HCT116 (cell line): ENCODE results near the gene GLRX. TPM values are rescaled to one million over a fixed set of nuclear protein-coding genes. Genes with fewer than 3 reads are reported as not detected.

ENCODE experiments used
- ATAC-seq: fragments of 200-7000 bp; cut with Tn5 transposase; 2 replicates; pipeline ENCODE4 v1.9.1; 2020; ENCODE audit warnings: mild to moderate bottlenecking, moderate library complexity
- BruUV-seq: library from RNA; stranded (reverse); fragments of 400-500 nt; replicated peaks from 2 replicates; lab custom pipeline; 2021; lab: Mats Ljungman, UMichigan
- CTCF ChIA-PET: fragments of 300-600 bp; sonication (Branson Sonifier 250); formaldehyde crosslinking; loops from one replicate; lab custom pipeline; 2021; ENCODE audit warnings: antibody characterized with exemption; lab: Charles Lee
- POLR2A ChIA-PET: fragments of 300-600, 350-600 bp; sonication (Branson Sonifier 250); formaldehyde crosslinking; loops from one replicate; lab custom pipeline; 2021; ENCODE audit warnings: antibody characterized with exemption; lab: Charles Lee
- RAD21 ChIA-PET, 2 experiments: fragments of 300-600 bp; sonication (Branson Sonifier 250); formaldehyde crosslinking; loops; one replicate each; lab custom pipeline; 2023; ENCODE audit warnings: low total read pairs in 2 of 2; ENCODE audit not compliant: uncharacterized antibody in 2 of 2, unreplicated experiment in 2 of 2, low non-redundant PET in 1 of 2; lab: Charles Lee
- DNase-seq: peaks from one replicate; pipeline ENCODE4 v3.0.0-alpha.2; 2010; ENCODE audit warnings: low read depth, low spot score
- H2AFZ ChIP-seq: fragments of 200-600 bp; shearing (Covaris generic), sonication (generic); 2 replicates; pipeline ENCODE4 v1.6.1; 2017; ENCODE audit warnings: low read depth, mixed run types, mixed read lengths, antibody characterized with exemption, low read length; ENCODE audit not compliant: poor library complexity, severe bottlenecking
- H3K27ac ChIP-seq: 2 replicates; pipeline ENCODE4 v1.5.1; 2012; ENCODE audit warnings: low read depth, low read length
- H3K27me3 ChIP-seq: fragments of 200-600 bp; sonication (generic); 2 replicates; pipeline ENCODE4 v1.6.1; 2016; ENCODE audit warnings: mixed run types, low read length, mixed read lengths; ENCODE audit not compliant: insufficient read depth
- H3K36me3 ChIP-seq, 2 experiments: fragments of 200-500 bp in 1 of 2; fragments of 200-600 bp in 1 of 2; sonication (Bioruptor generic) in 1 of 2; sonication (generic) in 1 of 2; 2 replicates each; pipeline versions ENCODE4 v1.5.1 to v1.6.1; 2014 to 2016; ENCODE audit warnings: low read length in 2 of 2, inconsistent platforms in 1 of 2, mixed read lengths in 1 of 2, mixed run types in 1 of 2; ENCODE audit not compliant: insufficient read depth in 2 of 2, control insufficient read depth in 1 of 2
- H3K4me1 ChIP-seq, 2 experiments: fragments of 200-600 bp in 1 of 2; sonication (generic) in 1 of 2; 2 replicates each; pipeline versions ENCODE4 v1.5.1 to v1.6.1; 2012 to 2017; ENCODE audit warnings: low read length in 2 of 2, inconsistent platforms in 1 of 2, mild to moderate bottlenecking in 1 of 2, mixed read lengths in 1 of 2, mixed run types in 1 of 2, moderate library complexity in 1 of 2; ENCODE audit not compliant: insufficient read depth in 2 of 2, control insufficient read depth in 1 of 2
- H3K4me2 ChIP-seq: fragments of 200-600 bp; sonication (generic); 2 replicates; pipeline ENCODE4 v1.6.1; 2017; ENCODE audit warnings: mixed run types, low read length, mixed read lengths
- H3K4me3 ChIP-seq, 2 experiments: fragments of 200-600 bp in 1 of 2; sonication (generic) in 1 of 2; replicated peaks in 1 of 2; 2 replicates each; pipeline ENCODE4 v1.5.1; 2011 to 2016; ENCODE audit warnings: low read length in 2 of 2, control low read depth in 1 of 2, low read depth in 1 of 2, mild to moderate bottlenecking in 1 of 2, mixed read lengths in 1 of 2, mixed run types in 1 of 2
- H3K79me2 ChIP-seq: fragments of 200-600 bp; sonication (generic); 2 replicates; pipeline ENCODE4 v1.6.1; 2017; ENCODE audit warnings: mild to moderate bottlenecking, mixed run types, low read length, moderate library complexity, mixed read lengths; ENCODE audit not compliant: insufficient read depth
- H3K9ac ChIP-seq: fragments of 200-600 bp; sonication (generic); 2 replicates; pipeline ENCODE4 v1.6.1; 2016; ENCODE audit warnings: low read length, mixed read lengths
- H3K9me2 ChIP-seq: fragments of 200-600 bp; sonication (generic), shearing (Covaris generic); 2 replicates; pipeline ENCODE4 v1.6.1; 2017; ENCODE audit warnings: mixed run types, mild to moderate bottlenecking, moderate library complexity; ENCODE audit not compliant: insufficient read depth
- H3K9me3 ChIP-seq, 2 experiments: fragments of 200-500 bp in 1 of 2; fragments of 200-600 bp in 1 of 2; sonication (Bioruptor generic) in 1 of 2; sonication (generic) in 1 of 2; 2 replicates each; pipeline ENCODE4 v1.6.1; 2014 to 2017; ENCODE audit warnings: low read length in 2 of 2, mixed read lengths in 2 of 2, inconsistent platforms in 1 of 2, low read depth in 1 of 2, mild to moderate bottlenecking in 1 of 2, mixed run types in 1 of 2, moderate library complexity in 1 of 2; ENCODE audit not compliant: control insufficient read depth in 1 of 2, insufficient read depth in 1 of 2
- H4K20me1 ChIP-seq: fragments of 200-600 bp; sonication (generic), shearing (Covaris generic); 2 replicates; pipeline ENCODE4 v1.6.1; 2017; ENCODE audit warnings: mixed run types, mild to moderate bottlenecking, moderate library complexity; ENCODE audit not compliant: insufficient read depth
- ATF3 ChIP-seq: IDR thresholded peaks from 2 replicates; pipeline ENCODE4 v1.6.1; 2012
- CEBPB ChIP-seq: IDR thresholded peaks from 2 replicates; pipeline ENCODE4 v1.6.1; 2012; ENCODE audit warnings: low read depth
- CTCF ChIP-seq, 3 experiments: fragments of 200-600 bp in 1 of 3; sonication (generic) in 1 of 3; IDR thresholded peaks in 2 of 3; conservative IDR thresholded peaks in 1 of 3; 2 replicates each; pipeline ENCODE4 v1.5.1; 2012 to 2017; ENCODE audit warnings: low read depth in 2 of 3, low read length in 2 of 3, antibody characterized with exemption in 1 of 3, borderline replicate concordance in 1 of 3, control low read depth in 1 of 3, mild to moderate bottlenecking in 1 of 3, mixed read lengths in 1 of 3, mixed run types in 1 of 3, moderate library complexity in 1 of 3; ENCODE audit not compliant: insufficient read depth in 1 of 3
- EGR1 ChIP-seq: IDR thresholded peaks from 2 replicates; pipeline ENCODE4 v1.6.1; 2012; ENCODE audit warnings: low read depth
- ELF1 ChIP-seq: IDR thresholded peaks from 2 replicates; pipeline ENCODE4 v1.6.1; 2012; ENCODE audit warnings: low read depth, borderline replicate concordance
- EZH2 ChIP-seq: fragments of 200-600 bp; sonication (generic); IDR thresholded peaks from 2 replicates; pipeline ENCODE4 v1.6.1; 2017; ENCODE audit warnings: antibody characterized with exemption, mixed run types
- EZH2phosphoT487 ChIP-seq: fragments of 200-600 bp; IDR thresholded peaks from 2 replicates; pipeline ENCODE4 v1.6.1; 2018; ENCODE audit warnings: antibody characterized with exemption, borderline replicate concordance
- FOSL1 ChIP-seq: IDR thresholded peaks from 2 replicates; pipeline ENCODE4 v1.6.1; 2012; ENCODE audit warnings: low read depth
- POLR2A ChIP-seq: IDR thresholded peaks from 2 replicates; pipeline ENCODE4 v1.7.0; 2011; ENCODE audit warnings: borderline replicate concordance; ENCODE audit not compliant: insufficient read depth, insufficient read length; ENCODE audit errors: extremely low read depth
- POLR2AphosphoS5 ChIP-seq: IDR thresholded peaks from 2 replicates; pipeline ENCODE4 v1.6.1; 2011; ENCODE audit warnings: mild to moderate bottlenecking, low read depth, low read length, moderate library complexity
- REST ChIP-seq: IDR thresholded peaks from 2 replicates; pipeline ENCODE4 v1.6.1; 2012; ENCODE audit warnings: low read depth
- SIN3A ChIP-seq: IDR thresholded peaks from 2 replicates; pipeline ENCODE4 v1.6.1; 2012; ENCODE audit warnings: low read depth
- SP1 ChIP-seq: IDR thresholded peaks from 2 replicates; pipeline ENCODE4 v1.6.1; 2012; ENCODE audit warnings: low read depth
- SRF ChIP-seq: IDR thresholded peaks from 2 replicates; pipeline ENCODE4 v1.6.1; 2012; ENCODE audit warnings: low read depth
- TCF7L2 ChIP-seq: IDR thresholded peaks from 2 replicates; pipeline ENCODE4 v1.7.0; 2011; ENCODE audit warnings: borderline replicate concordance, inconsistent platforms; ENCODE audit not compliant: insufficient read depth, insufficient read length; ENCODE audit errors: extremely low read depth
- YY1 ChIP-seq: IDR thresholded peaks from 2 replicates; pipeline ENCODE4 v1.6.1; 2011; ENCODE audit warnings: low read length, low read depth, moderate library complexity, mild to moderate bottlenecking; ENCODE audit not compliant: insufficient replicate concordance; ENCODE audit errors: extremely low read depth
- ZBTB33 ChIP-seq: IDR thresholded peaks from 2 replicates; pipeline ENCODE4 v1.6.1; 2011; ENCODE audit warnings: mild to moderate bottlenecking, low read length, moderate library complexity; ENCODE audit not compliant: insufficient replicate concordance; ENCODE audit errors: extremely low read depth
- ZFX ChIP-seq: fragments of 450-650 bp; IDR thresholded peaks from 2 replicates; pipeline ENCODE4 v1.6.1; 2017
- ZNF274 ChIP-seq: fragments of 200-500 bp; sonication (Bioruptor generic); IDR thresholded peaks from 2 replicates; pipeline ENCODE4 v1.6.1; 2014; ENCODE audit warnings: mild to moderate bottlenecking, low read depth, low read length, inconsistent platforms
- intact Hi-C: fragments of 100-400 bp; cut with micrococcal nuclease; formaldehyde crosslinking; loops from 2 replicates; pipeline ENCODE4 v1.10.0; 2022
- total RNA-seq: library from RNA; stranded (reverse); gene quantifications from one replicate; pipeline ENCODE4 v1.2.1, GENCODE V29; 2021; ENCODE audit not compliant: unreplicated experiment

Gene GLRX
- total RNA-seq, 1 experiment from 2014 or later, result 29.3 TPM

- H3K9me2 ChIP-seq, result no peaks in the 10 kb centered on the region
- DNase-seq (no peak), ATAC-seq (no peak)
- no peaks in the 10 kb centered on the region for H4K20me1 ChIP-seq
- intact Hi-C loops, result no loop called here
- H3K9ac ChIP-seq, result no peak overlapping the region
- POLR2A ChIA-PET, result no interaction called here
- no peaks in the 10 kb centered on the region for H3K79me2 ChIP-seq
- RAD21 ChIA-PET, result no interaction called here
- no peak overlapping the region for H3K27ac ChIP-seq
- H3K4me3 ChIP-seq, result no peak overlapping the region
- no TSS peak for BruUV-seq
- no peaks in the 10 kb centered on the region for H3K9me3 ChIP-seq
- CTCF ChIA-PET, result no interaction called here
- H3K4me1 ChIP-seq, result no peaks in the 10 kb centered on the region
- H2AFZ ChIP-seq, result no peak overlapping the region
- no peak for TF ChIP-seq ZFX
- no peak for TF ChIP-seq SP1
- TF ChIP-seq ATF3, result no peak
- TF ChIP-seq SIN3A, result no peak
- TF ChIP-seq FOSL1, result no peak
- TF ChIP-seq ZNF274, result no peak
- TF ChIP-seq EZH2, result no peak
- TF ChIP-seq POLR2A, result no peak
- TF ChIP-seq EGR1, result no peak
- TF ChIP-seq CEBPB, result no peak
- no peak for TF ChIP-seq YY1
- TF ChIP-seq TCF7L2, result no peak
- no peak for TF ChIP-seq EZH2phosphoT487
- no peak for TF ChIP-seq ZBTB33
- no peak for TF ChIP-seq ELF1
- TF ChIP-seq CTCF (IDR thresholded peaks at IDR 0.05 in 2 of 3, conservative IDR thresholded peaks at IDR 0.05 in 1 of 3; ENCODE audit: borderline replicate concordance in 1 of 3, insufficient read depth in 1 of 3, low read depth in 2 of 3, low read length in 2 of 3), result no peak
- TF ChIP-seq REST, result no peak
- TF ChIP-seq SRF, result no peak
- no peak for TF ChIP-seq POLR2AphosphoS5
- no peaks in the 10 kb centered on the region for H3K27me3 ChIP-seq
- peaks cover 0 to 3% of the 10 kb centered on the region in 2 experiments; a peak in 1 of 4 replicates for H3K36me3 ChIP-seq
- no peak overlapping the region for H3K4me2 ChIP-seq
These were observed 42.9 kb downstream of the GLRX start for GRCh38 chr5:95779611-95780010.
